Measurements from ENCODE around the gene COL5A1. TPM values are rescaled to one million over a fixed set of nuclear protein-coding genes. Genes with fewer than 3 reads are reported as not detected.

The COL5A1 gene
- total RNA-seq, 2 experiments from 2014 or later: 0.09 to 0.16 TPM

GRCh38 chr9:134645607-134646365 is 4.2 kb downstream of the COL5A1 start:
- Mint-ChIP-seq H3K36me3 (no peaks in the 10 kb centered on the region), H3K27ac (no peak overlapping the region), H3K9me3 (ENCODE audit: low read depth) (no peaks in the 10 kb centered on the region), H3K4me1 (no peaks in the 10 kb centered on the region), H3K27me3 (peaks cover 14% of the 10 kb centered on the region), H3K4me3 (no peak overlapping the region)
- DNase-seq (no peak), ATAC-seq (no peak)
- CTCF ChIA-PET: no interaction called here

DNA sequence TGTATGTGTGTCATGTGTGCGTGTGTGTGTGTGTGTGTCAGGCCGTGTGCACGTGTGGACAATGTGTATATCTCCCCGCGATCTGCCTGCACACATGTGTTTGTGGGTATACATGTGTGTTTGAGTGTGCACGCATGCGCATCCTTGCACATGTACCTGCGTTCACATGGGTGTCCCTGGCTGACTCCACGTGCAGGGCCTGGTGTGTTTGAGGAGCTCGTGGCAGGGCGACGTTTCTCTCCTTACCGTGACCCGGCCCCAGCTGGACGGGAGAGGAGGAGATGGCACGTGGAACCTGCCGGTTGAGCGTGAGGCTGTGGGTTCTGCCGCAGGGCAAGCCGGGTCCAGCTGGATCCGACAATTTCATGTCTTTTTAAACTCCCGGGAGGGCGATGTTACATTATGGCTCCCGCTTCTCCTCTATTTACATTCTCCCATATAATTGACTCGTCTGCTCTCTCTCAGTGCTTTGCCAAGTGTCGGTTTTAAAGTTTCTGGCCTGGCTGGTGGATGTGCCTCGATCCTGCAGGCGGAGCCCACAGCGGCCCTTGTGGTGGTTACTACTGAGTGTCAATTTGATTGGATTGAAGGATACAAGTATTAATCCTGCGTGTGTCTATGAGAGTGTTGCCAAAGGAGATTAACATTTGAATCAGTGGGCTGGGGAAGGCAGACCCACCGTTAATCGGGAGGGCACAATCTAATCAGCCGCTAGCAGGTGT is 5.9 kb downstream of the COL5A1 start:
- CTCF ChIA-PET: no interaction called here
- DNase-seq: no peak
- Mint-ChIP-seq H3K27ac (no peak overlapping the region), H3K4me1 (no peaks in the 10 kb centered on the region), H3K9me3 (ENCODE audit: low read depth) (no peaks in the 10 kb centered on the region), H3K36me3 (no peaks in the 10 kb centered on the region), H3K4me3 (no peak overlapping the region), H3K27me3 (peaks cover 11% of the 10 kb centered on the region)
- ATAC-seq: no peak

DNA sequence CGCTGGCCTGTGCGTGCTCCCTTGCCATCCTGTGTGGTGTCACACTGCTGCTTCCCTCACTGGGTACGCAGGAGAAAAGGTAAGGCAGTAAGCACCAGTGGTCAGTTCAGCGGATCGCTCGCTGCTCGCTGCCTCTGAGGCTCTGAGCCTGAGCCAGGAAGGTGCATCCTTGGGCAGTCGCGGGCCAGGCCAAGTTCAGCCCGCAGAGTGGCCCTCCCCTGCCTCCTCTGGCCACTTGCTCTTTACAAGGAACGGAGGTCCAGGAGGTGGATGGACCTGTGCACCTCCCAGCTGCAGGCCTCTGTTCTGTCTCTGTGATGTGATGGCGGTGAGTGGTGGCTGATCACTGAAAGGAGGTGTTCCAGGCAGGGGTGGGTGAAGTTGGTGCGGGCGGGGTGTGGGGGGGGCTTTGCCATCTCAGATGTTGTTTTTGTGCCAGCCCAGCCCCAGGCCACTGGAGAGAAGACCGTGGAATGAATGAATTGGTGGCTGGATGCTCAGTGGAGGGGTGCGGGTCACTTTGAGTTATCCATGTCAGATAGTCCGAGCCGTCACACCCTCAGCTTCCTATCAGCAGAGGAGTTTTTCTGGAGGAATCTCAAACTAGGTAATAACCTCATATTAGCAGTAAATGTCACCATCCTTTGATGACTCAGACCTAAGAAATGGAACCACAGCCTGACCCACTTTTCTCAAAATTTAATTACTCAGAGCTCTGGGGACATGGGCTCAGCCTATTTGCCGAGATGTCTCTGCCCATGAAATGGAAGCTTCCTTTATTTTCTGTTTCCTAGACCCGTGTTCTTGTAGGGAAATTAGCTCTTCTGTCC is 7.3 kb downstream of the COL5A1 start:
- no peak for ATAC-seq
- no peaks in the 10 kb centered on the region for H3K27me3 Mint-ChIP-seq
- no peak overlapping the region for H3K4me3 Mint-ChIP-seq
- no peaks in the 10 kb centered on the region for H3K4me1 Mint-ChIP-seq
- H3K9me3 Mint-ChIP-seq (ENCODE audit: low read depth): no peaks in the 10 kb centered on the region
- H3K27ac Mint-ChIP-seq: no peak overlapping the region
- CTCF ChIA-PET: no interaction called here
- DNase-seq: no peak
- H3K36me3 Mint-ChIP-seq: no peaks in the 10 kb centered on the region

DNA sequence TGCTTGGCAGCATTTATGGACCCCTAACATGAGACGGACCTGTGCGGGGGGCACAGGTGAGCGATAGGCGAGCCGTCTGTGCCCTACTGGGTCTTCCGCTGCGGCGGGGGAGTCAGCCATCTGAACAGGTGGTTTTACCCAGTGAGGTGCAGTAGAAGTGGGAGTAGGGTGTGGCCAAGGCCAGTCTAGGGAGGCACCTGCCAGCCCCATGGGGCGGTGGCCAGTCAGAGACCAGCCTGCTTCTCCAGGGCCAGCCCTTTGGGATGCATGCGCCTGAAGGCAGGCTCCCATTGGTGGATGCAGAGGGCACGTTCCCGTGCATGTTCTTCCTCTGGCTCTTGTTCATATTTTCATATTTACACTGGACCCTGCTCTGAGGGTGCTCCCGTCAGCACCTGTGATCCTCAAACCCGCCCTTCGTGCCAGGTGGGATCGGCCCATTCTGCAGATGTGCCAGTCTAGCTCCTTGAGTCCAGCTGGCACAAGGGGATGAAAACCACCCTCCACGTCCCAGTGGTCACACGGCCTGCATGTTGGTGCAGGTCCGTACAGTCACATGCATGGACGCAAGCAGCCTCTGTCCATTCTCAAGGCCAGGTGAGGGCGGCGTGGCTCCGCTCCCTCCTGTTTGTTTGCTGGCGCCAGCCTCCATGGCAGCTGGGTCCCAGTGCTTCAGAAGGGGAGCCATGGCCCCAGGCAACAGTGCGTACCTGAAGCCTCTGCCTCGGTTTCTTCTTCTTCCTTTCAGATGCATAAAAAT is 9.0 kb downstream of the COL5A1 start:
- DNase-seq (no peak), ATAC-seq (no peak)
- H3K27ac Mint-ChIP-seq: no peak overlapping the region
- no peak overlapping the region for H3K4me3 Mint-ChIP-seq
- CTCF ChIA-PET: no interaction called here
- no peaks in the 10 kb centered on the region for H3K4me1 Mint-ChIP-seq
- no peaks in the 10 kb centered on the region for H3K9me3 Mint-ChIP-seq (ENCODE audit: low read depth)
- no peaks in the 10 kb centered on the region for H3K27me3 Mint-ChIP-seq
- H3K36me3 Mint-ChIP-seq: no peaks in the 10 kb centered on the region

- CTCF ChIA-PET: no interaction called here
- H3K4me1 Mint-ChIP-seq: no peaks in the 10 kb centered on the region
Observed at GRCh38 chr9:134651226-134651905, 9.8 kb downstream of the COL5A1 start.

GRCh38 chr9:134652291-134653225 is 11.0 kb downstream of the COL5A1 start:
- Mint-ChIP-seq H3K27me3 (no peaks in the 10 kb centered on the region), H3K36me3 (no peaks in the 10 kb centered on the region), H3K9me3 (ENCODE audit: low read depth) (no peaks in the 10 kb centered on the region), H3K4me3 (no peak overlapping the region), H3K4me1 (no peaks in the 10 kb centered on the region), H3K27ac (no peak overlapping the region)
- ATAC-seq (no peak), DNase-seq (no peak)
- CTCF ChIA-PET: no interaction called here

More at GRCh38 chr9:134651226-134651905, 9.8 kb downstream of the COL5A1 start:
- Mint-ChIP-seq H3K9me3 (ENCODE audit: low read depth) (no peaks in the 10 kb centered on the region), H3K36me3 (no peaks in the 10 kb centered on the region), H3K27me3 (no peaks in the 10 kb centered on the region), H3K4me3 (no peak overlapping the region), H3K27ac (no peak overlapping the region)
- no peak for ATAC-seq
- DNase-seq: no peak

- no peak for DNase-seq
- no peaks in the 10 kb centered on the region for H3K4me1 Mint-ChIP-seq
- no peak for ATAC-seq
- no peaks in the 10 kb centered on the region for H3K9me3 Mint-ChIP-seq (ENCODE audit: low read depth)
- H3K4me3 Mint-ChIP-seq: no peak overlapping the region
- H3K27ac Mint-ChIP-seq: no peak overlapping the region
- no peaks in the 10 kb centered on the region for H3K36me3 Mint-ChIP-seq
- CTCF ChIA-PET: no interaction called here
- no peaks in the 10 kb centered on the region for H3K27me3 Mint-ChIP-seq
Observed at GRCh38 chr9:134653259-134654009, 11.8 kb downstream of the COL5A1 start.

GRCh38 chr9:134655101-134655500 is 13.5 kb downstream of the COL5A1 start:
- CTCF ChIA-PET: no interaction called here
- Mint-ChIP-seq H3K27ac (no peak overlapping the region), H3K27me3 (no peaks in the 10 kb centered on the region), H3K4me1 (no peaks in the 10 kb centered on the region), H3K9me3 (ENCODE audit: low read depth) (no peaks in the 10 kb centered on the region), H3K36me3 (no peaks in the 10 kb centered on the region), H3K4me3 (no peak overlapping the region)
- no peak for ATAC-seq
- DNase-seq: no peak

DNA sequence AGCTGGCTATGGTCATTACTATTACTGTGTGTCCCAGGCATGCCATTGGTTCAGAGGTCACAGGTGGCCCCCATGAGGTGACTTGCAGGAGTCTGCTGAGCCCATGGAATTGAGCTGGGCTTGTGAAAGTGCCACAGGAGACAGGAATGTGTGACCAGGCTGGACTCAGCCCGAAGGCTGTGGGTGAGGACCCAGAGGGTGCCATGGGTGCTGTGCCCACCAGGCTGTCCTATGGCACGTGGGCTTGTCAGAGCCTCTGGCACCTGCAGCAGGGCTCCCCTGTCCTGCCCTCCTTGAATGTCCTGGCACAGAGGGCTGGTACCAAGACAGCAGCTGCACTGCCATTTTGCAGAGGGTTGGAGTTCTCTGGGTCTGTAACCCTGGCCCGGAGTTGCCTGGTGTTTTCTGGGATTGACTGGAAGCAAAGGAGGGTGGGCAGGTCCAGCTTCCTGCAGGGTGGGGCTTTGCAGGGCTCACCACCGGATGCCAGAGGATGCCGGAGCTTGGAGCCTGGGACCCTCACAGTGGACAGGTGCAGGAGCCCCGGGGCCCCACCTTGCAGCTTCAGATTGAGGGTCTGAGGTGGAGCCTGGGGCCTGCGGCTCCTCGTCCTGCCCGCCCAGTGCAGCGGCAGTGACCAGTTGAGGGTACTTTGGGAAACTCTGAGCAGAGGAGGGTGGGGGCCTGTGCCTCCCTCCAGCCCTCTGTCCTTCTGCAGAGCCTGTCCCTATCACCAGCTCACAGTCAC is 14.2 kb downstream of the COL5A1 start:
- no peaks in the 10 kb centered on the region for H3K36me3 Mint-ChIP-seq
- no peaks in the 10 kb centered on the region for H3K9me3 Mint-ChIP-seq (ENCODE audit: low read depth)
- H3K27ac Mint-ChIP-seq: no peak overlapping the region
- no peak for ATAC-seq
- DNase-seq: no peak
- CTCF ChIA-PET: no interaction called here
- no peaks in the 10 kb centered on the region for H3K27me3 Mint-ChIP-seq
- H3K4me1 Mint-ChIP-seq: no peaks in the 10 kb centered on the region
- no peak overlapping the region for H3K4me3 Mint-ChIP-seq

GRCh38 chr9:134656334-134657006 is 14.9 kb downstream of the COL5A1 start:
- H3K4me1 Mint-ChIP-seq: no peaks in the 10 kb centered on the region
- no peak overlapping the region for H3K27ac Mint-ChIP-seq
- no peak overlapping the region for H3K4me3 Mint-ChIP-seq
- no peaks in the 10 kb centered on the region for H3K36me3 Mint-ChIP-seq
- H3K9me3 Mint-ChIP-seq (ENCODE audit: low read depth): no peaks in the 10 kb centered on the region
- no peaks in the 10 kb centered on the region for H3K27me3 Mint-ChIP-seq
- DNase-seq (no peak), ATAC-seq (no peak)
- CTCF ChIA-PET: no interaction called here
